GM12891 (cell line): ENCODE data around the gene MED7. TPM values are rescaled to one million over a fixed set of nuclear protein-coding genes. Genes with fewer than 3 reads are reported as not detected.
A peak's percentile ranks its signal among the peaks of the same experiment; 100 is the strongest.
"Not testable (repeated sequence)": the region's sequence is repeated elsewhere in the genome, so short reads cannot be mapped to it uniquely, and the experiment has no call there.

ENCODE experiments used
- DNase-seq: peaks from one replicate; pipeline ENCODE4 v3.0.0; 2011; ENCODE audit warnings: low spot score; ENCODE audit not compliant: insufficient read length
- FAIRE-seq: peaks from 2 replicates; lab custom pipeline; 2011; peaks lifted over from hg19 to GRCh38; lab: Jason Lieb, UNC
- PAX5 ChIP-seq: IDR thresholded peaks from 2 replicates; pipeline ENCODE4 v1.6.1; 2011; ENCODE audit warnings: low read length, moderate library complexity, mild to moderate bottlenecking; ENCODE audit not compliant: insufficient read depth, severe bottlenecking
- POLR2A ChIP-seq: IDR thresholded peaks from 2 replicates; pipeline ENCODE4 v1.6.1; 2011; ENCODE audit warnings: low read depth, low read length, control low read depth
- POLR2AphosphoS5 ChIP-seq: IDR thresholded peaks from 2 replicates; pipeline ENCODE4 v1.6.1; 2011; ENCODE audit warnings: low read depth, low read length, control low read depth
- POU2F2 ChIP-seq: IDR thresholded peaks from 2 replicates; pipeline ENCODE4 v1.6.1; 2011; ENCODE audit warnings: low read depth, mild to moderate bottlenecking, control low read depth, low read length, moderate library complexity
- SPI1 ChIP-seq: IDR thresholded peaks from 2 replicates; pipeline ENCODE4 v1.6.1; 2011; ENCODE audit warnings: low read depth, low read length, control low read depth
- TAF1 ChIP-seq: IDR thresholded peaks from 2 replicates; pipeline ENCODE4 v1.6.1; 2011; ENCODE audit warnings: low read depth, low read length, control low read depth
- polyA plus RNA-seq: library from polyadenylated mRNA; unstranded; fragments of >200 nt; gene quantifications from one replicate; pipeline ENCODE4 v1.2.1, GENCODE V29; 2012; ENCODE audit warnings: low read depth, missing spikeins, inconsistent platforms; ENCODE audit not compliant: missing spikeins

Gene MED7
- polyA plus RNA-seq = 15.3 TPM

- TF ChIP-seq PAX5 = peak; percentile 21
- peak; percentile 94 for TF ChIP-seq POLR2AphosphoS5
- peak; percentile 91 for TF ChIP-seq TAF1
- peak; percentile 60; the same call in 1 of the 2 replicates for TF ChIP-seq POU2F2
- TF ChIP-seq POLR2A = peak; percentile 92
- TF ChIP-seq SPI1 = peak; percentile 43
- peak; percentile 96 for FAIRE-seq
- DNase-seq = peak; percentile 84
Observed at GRCh38 chr5:157142317-157143126, at the start of gene MED7. Gene MED7 (minus strand): TSS chr5:157142865. CDS start chr5:157139431, 3,434 bp downstream.

DNA sequence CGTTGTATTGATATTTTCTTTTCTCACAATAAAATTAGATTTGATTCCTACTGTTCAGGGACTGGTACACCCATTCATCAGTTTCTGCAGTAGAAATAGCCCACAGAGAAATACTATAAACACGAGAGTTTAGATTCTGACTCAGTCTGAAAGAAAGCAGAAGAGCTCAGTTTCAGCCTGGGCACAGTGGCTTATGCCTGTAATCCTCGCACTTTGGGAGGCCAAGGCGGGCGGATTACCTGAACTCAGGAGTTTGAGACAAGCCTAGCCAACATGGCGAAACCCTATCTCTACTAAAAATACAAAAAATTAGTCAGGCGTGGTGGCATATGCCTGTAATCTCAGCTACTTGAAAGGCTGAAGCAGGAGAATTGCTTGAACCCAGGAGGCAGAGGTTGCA, 46.6 kb upstream of the MED7 start:
- TF ChIP-seq POLR2A (no peak), POLR2AphosphoS5 (no peak), POU2F2 (no peak), PAX5 (no peak), TAF1 (no peak), SPI1 (peak; percentile 23; the same call in 1 of the 2 replicates)
- FAIRE-seq (no peak), DNase-seq (no peak)

DNA sequence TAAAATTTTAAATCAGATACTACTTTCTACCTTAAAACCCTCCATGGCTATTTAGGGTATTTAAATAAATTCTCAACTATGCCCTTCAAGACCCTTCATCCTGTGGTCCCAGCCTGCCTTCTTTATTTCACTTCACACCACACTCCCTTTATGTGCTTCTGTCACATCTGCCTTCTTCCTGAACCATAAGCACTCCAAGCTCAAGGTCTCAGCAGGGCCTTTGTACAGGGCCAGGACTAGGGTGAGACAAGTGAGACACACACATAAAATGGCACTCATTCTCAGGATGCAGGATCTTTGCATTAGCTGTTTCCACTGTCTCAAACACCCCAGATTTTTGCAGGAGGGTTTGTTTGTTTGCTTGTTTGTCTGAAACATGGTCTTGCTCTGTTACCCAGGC, 45.6 kb upstream of the MED7 start:
- FAIRE-seq (no peak), DNase-seq (no peak)

GRCh38 chr5:157187046-157187754, 44.5 kb upstream of the MED7 start:
- no peak for DNase-seq
- peak; percentile 28 for FAIRE-seq
- no peak for TF ChIP-seq PAX5
- no peak for TF ChIP-seq POU2F2

More for the DNA sequence above, 45.6 kb upstream of the MED7 start:
- TF ChIP-seq POU2F2 (no peak), SPI1 (no peak), POLR2AphosphoS5 (no peak), PAX5 (no peak), TAF1 (no peak), POLR2A (no peak)

DNA sequence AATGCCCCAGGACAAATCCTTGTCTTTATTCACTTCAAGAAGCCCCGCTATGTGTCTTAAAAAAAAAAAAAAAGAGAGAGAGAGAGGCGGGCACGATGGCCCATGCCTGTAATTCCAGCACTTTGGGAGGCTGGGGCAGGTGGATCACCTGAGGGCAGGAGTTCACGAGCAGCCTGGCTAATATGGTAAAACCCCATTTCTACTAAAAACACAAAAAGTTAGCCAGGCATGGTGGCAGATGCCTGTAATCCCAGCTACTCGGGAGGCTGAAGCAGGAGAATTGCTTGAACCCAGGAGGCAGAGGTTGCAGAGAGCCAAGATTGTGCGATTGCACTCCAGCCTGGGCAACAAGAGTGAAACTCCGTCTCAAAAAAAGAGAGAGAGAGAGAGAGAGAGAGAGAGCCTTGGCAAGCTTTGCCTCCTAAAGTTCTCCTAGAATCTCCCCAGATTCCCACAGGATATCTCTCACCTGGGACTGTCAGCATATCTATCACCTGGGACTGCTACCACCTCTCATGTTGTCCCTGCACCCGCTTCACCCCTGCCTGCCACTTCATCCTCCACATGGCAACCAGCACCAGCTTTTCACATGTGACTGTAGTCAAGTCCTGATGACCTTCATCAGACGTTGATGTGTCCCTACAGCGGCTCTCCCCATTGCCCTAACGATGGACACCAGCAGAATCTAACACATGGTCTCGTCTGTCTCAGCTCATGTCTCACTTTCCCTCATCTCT, 43.8 kb upstream of the MED7 start:
- DNase-seq = no peak
- FAIRE-seq = no peak

GRCh38 chr5:157185122-157185521, 42.5 kb upstream of the MED7 start:
- FAIRE-seq, DNase-seq: not testable (repeated sequence)

More for the DNA sequence above, 43.8 kb upstream of the MED7 start:
- no peak for TF ChIP-seq TAF1

DNA sequence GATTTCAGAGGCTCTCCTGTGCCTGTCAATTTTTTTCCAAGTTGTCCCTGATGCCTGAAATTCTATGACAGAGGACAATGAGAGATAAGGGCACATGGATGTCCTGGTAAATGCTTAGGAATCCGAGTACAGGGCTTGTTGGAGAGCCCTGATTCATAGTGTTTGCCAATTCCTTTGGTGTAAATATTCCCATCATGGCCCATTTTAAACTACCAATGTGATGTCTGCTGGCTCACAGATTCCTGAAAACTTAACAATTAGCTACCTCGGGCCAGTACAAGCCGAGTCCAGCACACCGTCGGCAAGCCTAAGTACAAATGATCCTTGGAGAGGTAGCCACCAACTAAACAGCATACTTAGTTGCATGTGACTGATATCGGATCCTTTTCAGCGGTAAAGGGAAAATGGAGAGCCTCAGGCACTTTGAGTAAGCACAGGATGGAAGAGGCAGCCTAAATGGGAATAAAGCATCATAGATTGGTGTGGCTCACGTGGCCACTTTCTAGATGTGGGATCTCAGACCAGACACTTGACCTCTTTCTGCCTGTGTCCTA, 41.5 kb upstream of the MED7 start:
- DNase-seq (no peak), FAIRE-seq (no peak)
- no peak for TF ChIP-seq POU2F2
- TF ChIP-seq TAF1 = no peak
- no peak for TF ChIP-seq POLR2A
- TF ChIP-seq PAX5 = no peak
- TF ChIP-seq SPI1 = no peak
- TF ChIP-seq POLR2AphosphoS5 = no peak

DNA sequence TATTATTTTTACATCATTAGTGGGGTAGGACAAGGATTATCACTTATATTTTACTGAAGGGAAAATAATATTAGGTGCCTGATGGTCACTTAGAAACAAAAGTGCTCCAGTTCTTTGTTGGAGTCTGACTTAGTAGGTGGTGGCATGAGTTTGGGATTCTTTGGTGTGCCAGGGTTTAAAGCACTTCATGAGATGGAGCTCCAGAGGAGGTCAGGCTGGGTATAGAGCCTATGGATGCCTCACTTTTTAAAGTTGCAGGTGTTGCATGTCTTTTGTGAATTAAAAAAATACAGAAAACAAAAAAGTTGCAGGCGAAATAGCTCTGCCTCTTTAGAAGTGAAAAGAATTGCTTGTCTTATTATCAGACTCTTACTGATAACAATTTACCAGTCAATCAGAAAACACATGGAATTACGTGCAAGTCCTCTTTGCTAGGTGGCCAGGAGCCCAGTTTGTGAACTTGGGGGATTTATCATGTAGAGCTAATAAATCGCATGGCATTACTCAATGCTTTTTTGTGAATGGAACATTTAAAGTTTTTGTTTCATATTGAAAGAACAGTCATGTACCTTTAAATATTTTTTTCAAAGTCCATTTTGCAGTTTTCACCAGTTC, 39.6 kb upstream of the MED7 start:
- no peak for DNase-seq
- no peak for FAIRE-seq
- no peak for TF ChIP-seq SPI1
- no peak for TF ChIP-seq TAF1
- TF ChIP-seq PAX5 = no peak
- TF ChIP-seq POLR2AphosphoS5 = no peak
- TF ChIP-seq POLR2A = no peak
- TF ChIP-seq POU2F2 = no peak
